ENCODE measurements around the gene CLEC3B. TPM values are rescaled to one million over a fixed set of nuclear protein-coding genes. Genes with fewer than 3 reads are reported as not detected.

The CLEC3B gene
- total RNA-seq, 3 donors from 2014 or later: 0.30 to 0.40 (median 0.38) TPM

DNA sequence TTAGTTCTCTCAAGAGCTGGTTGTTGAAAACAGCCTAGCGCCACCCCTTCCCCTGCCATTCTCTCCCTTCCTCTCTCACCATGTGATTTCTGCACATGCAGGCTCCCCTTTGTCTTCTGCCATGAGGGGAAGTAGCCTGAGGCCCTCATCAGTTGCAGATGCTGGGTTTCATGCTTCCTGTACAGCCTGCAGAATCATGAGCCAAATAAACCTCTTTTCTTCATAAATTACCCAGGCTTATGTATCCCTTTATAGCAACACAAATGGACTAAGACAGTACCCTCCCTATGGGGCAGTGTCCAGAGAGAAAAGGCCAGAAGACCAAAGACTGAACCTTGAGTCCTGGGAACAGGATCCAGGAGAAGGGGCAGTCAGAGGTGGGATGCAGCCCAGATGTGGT is 54.7 kb downstream of the CLEC3B start:
- ATAC-seq (no peak), DNase-seq (no peak)
- Mint-ChIP-seq H3K9me3 (peaks cover 3% of the 10 kb centered on the region), H3K27me3 (ENCODE audit: low read depth) (no peaks in the 10 kb centered on the region), H3K36me3 (ENCODE audit: insufficient read depth) (no peaks in the 10 kb centered on the region), H3K4me1 (ENCODE audit: low read depth) (no peaks in the 10 kb centered on the region), H3K4me3 (no peak overlapping the region)

- DNase-seq (no peak), ATAC-seq (no peak)
- H3K9me3 Mint-ChIP-seq: peaks cover 3% of the 10 kb centered on the region
- H3K36me3 Mint-ChIP-seq (ENCODE audit: insufficient read depth): no peaks in the 10 kb centered on the region
- no peaks in the 10 kb centered on the region for H3K4me1 Mint-ChIP-seq (ENCODE audit: low read depth)
- H3K4me3 Mint-ChIP-seq: no peak overlapping the region
- H3K27me3 Mint-ChIP-seq (ENCODE audit: low read depth): no peaks in the 10 kb centered on the region
Measured at GRCh38 chr3:45081506-45082141, 55.5 kb downstream of the CLEC3B start.

DNA sequence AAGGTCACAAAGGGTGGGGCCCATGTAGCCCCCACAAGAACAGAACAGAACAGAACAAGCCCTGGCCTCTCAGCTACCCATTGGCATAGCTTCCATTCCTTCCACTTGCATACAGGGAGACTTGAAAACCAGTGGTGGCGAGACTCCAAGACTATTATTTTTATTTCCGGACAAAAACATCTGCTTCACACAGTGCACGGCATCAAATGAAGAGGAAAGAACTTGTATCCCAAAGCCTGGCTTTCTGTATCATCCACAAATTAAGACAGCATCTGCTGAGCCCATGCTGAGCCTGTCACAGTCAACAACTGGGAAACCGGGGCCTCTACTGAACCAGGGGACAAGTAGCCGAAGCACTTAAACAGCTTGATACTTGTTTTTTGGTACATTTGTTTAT is 56.0 kb downstream of the CLEC3B start:
- no peaks in the 10 kb centered on the region for H3K27me3 Mint-ChIP-seq (ENCODE audit: low read depth)
- H3K4me1 Mint-ChIP-seq (ENCODE audit: low read depth): no peaks in the 10 kb centered on the region
- H3K9me3 Mint-ChIP-seq: peaks cover 3% of the 10 kb centered on the region
- no peak overlapping the region for H3K4me3 Mint-ChIP-seq
- ATAC-seq (no peak), DNase-seq (no peak)
- H3K36me3 Mint-ChIP-seq (ENCODE audit: insufficient read depth): no peaks in the 10 kb centered on the region

GRCh38 chr3:45083023-45083422 is 56.9 kb downstream of the CLEC3B start:
- Mint-ChIP-seq H3K27me3 (ENCODE audit: low read depth) (no peaks in the 10 kb centered on the region), H3K9me3 (peaks cover 3% of the 10 kb centered on the region), H3K4me1 (ENCODE audit: low read depth) (no peaks in the 10 kb centered on the region), H3K36me3 (ENCODE audit: insufficient read depth) (no peaks in the 10 kb centered on the region), H3K4me3 (no peak overlapping the region)
- ATAC-seq (no peak), DNase-seq (no peak)

GRCh38 chr3:45084361-45084760 is 58.3 kb downstream of the CLEC3B start:
- Mint-ChIP-seq H3K4me1 (ENCODE audit: low read depth) (no peaks in the 10 kb centered on the region), H3K36me3 (ENCODE audit: insufficient read depth) (no peaks in the 10 kb centered on the region), H3K9me3 (peaks cover 3% of the 10 kb centered on the region), H3K27me3 (ENCODE audit: low read depth) (no peaks in the 10 kb centered on the region), H3K4me3 (no peak overlapping the region)
- ATAC-seq (no peak), DNase-seq (no peak)

GRCh38 chr3:45084820-45085816 is 59.0 kb downstream of the CLEC3B start:
- ATAC-seq (no peak), DNase-seq (no peak)
- no peaks in the 10 kb centered on the region for H3K27me3 Mint-ChIP-seq (ENCODE audit: low read depth)

More at GRCh38 chr3:45084820-45085816, 59.0 kb downstream of the CLEC3B start:
- peaks cover 3% of the 10 kb centered on the region for H3K9me3 Mint-ChIP-seq
- no peaks in the 10 kb centered on the region for H3K36me3 Mint-ChIP-seq (ENCODE audit: insufficient read depth)
- H3K4me3 Mint-ChIP-seq: no peak overlapping the region
- no peaks in the 10 kb centered on the region for H3K4me1 Mint-ChIP-seq (ENCODE audit: low read depth)

Other genes starting within 250 kb of the CLEC3B start
- gene TMEM42, start 164.4 kb upstream of the CLEC3B start, total RNA-seq: 1 to 10 TPM; 4.9 to 6.1 (median 5.5) TPM
- not detected for gene TGM4, start 151.7 kb upstream of the CLEC3B start, total RNA-seq
- 10 to 100 TPM; 33.6 to 44.5 (median 34.6) TPM for gene ZDHHC3, start 50.1 kb upstream of the CLEC3B start, total RNA-seq
- 10 to 100 TPM; 75.4 to 88.8 (median 83.4) TPM for gene EXOSC7, start 50.1 kb upstream of the CLEC3B start, total RNA-seq
- 1 to 10 TPM in 2 of 3 donors, under 1 TPM in 1; 0.63 to 2.3 (median 1.0) TPM for gene CDCP1, start 120.1 kb downstream of the CLEC3B start, total RNA-seq
- under 1 TPM in 2 of 3 donors, not detected in 1; 0.21 to 0.89 TPM for gene TMEM158, start 200.0 kb downstream of the CLEC3B start, total RNA-seq

Measured in activated T-cell treated with anti-CD3 and anti-CD28 coated beads, Interleukin-2, amount 50 U/mL, for 4 hours (primary cell).